Activated T-cell treated with anti-CD3 and anti-CD28 coated beads for 4 hours (primary cell): ENCODE measurements around the gene COA8.
A peak's percentile ranks its signal among the peaks of the same experiment; 100 is the strongest.
"Not testable (repeated sequence)": the region's sequence is repeated elsewhere in the genome, so short reads cannot be mapped to it uniquely, and the experiment has no call there.

Source experiments
- DNase-seq: peaks from one replicate; pipeline ENCODE4 v3.0.0-alpha.2; 2020

The COA8 gene

DNA sequence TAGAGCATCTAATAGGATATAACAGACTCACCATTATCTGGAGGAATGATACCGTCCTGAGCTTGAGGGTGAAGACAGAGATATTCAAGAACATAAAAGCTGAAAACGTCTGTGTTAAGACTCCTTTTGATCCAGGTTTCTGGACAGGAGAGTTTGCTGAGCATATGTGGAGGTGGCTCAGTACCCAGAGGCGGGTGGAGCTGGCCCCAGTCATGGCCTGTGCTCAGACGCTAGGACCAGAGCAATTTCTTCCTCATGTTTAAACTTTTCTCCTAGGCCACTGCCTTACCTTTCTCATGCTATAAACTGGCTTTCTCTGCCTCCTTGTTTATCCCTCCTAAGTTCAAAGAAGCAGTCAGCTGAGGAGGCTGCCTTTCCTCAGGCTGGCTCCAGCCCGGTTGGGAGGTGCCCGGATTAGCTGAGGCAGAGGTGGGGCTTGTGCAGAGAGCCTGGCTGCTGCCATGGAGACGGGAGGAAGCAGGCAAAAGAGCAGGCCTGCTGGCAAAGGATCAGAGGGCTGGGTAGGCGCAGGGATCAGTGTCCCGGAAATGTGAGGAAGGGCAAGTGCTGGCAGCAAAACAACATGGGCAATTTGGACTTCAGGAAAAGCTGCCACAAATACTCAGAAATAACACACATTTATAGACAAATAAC lies 13.7 kb downstream of the COA8 start:
- no peak for DNase-seq

DNA sequence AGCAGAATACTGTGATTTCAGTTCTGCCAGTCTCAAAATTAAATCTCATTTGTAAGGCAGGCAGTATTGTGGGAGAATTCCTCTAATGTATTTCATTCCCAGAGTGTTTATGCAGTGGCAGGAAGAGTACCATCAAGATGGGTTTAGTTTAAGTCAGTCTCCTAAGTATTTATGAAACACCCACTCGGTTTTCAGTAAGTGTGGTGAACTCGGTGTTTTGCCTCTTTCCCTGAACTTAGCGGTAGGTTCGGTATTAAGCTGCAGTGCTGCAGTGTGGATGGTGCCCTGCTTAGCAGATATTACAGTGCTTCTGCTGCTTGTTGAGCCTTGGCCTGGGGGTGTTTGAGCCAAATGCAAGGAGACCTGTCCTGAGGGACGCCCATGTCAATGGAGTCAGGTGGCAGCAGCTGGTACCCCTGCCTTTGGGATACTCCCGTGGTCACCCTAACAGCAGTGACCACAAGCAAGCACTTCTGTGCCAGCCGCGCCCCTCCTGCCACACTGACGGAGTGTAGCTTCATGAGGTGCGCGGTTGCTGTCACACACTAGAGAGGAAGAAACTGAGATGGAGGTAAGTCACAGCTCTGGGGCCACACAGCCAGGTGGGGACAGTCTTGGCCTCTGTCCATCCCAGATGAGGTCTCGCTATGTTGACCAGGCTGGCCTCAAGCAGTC lies 15.8 kb downstream of the COA8 start:
- no peak for DNase-seq

DNA sequence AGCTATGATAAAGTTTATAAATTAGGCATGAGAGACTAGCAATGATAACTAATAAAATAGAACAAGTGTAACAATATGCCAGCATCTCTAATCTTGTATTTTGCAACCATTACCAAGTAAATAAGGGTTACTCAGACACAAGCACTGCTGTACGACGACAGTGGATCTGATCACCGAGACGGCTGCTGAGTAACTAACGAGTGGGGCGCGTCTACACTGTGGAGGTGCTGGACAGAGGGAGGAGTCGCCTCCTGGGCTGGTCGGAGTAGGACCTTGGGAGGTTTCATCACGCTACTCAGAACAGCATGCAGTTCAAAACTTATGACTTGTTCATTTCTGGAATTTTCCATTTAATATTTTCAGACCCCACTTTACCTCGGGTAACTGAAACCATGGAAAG lies 18.4 kb downstream of the COA8 start:
- DNase-seq = no peak

DNA sequence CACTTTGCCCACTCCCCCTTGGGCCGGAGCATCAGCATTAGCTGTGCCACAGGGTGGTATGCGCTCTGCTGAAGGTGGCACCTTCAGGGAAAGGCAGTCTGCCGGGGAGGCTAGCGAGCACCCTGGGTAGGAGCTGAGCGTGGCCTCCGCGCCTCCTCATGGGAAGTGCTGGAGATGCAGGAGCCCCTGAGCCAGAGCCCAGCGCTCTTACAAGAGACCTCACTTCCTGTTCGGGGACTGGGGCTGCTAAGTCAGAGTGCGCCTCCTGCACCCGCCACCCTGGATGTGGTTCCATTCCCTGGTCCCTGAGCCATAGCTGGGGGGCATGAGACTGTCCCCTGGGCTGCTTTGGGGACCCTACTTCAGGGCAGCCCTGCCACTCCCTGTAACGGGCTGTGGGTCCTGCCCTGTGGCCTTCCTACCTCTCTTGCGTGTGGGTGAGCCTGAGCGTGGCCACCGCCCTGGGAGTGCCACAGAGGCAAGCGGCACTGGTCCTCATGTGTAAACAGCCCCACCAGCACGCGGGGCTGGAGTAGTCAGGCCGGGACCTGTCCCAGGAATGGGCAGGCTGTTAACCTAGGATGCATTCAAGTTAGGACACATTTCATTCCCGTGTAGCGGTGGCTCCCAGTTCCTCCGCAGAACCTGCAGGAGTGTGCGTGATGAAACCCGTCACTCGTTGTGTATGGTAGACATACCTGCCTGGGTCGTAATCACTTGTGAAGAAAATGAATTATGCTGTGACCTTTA lies 19.4 kb downstream of the COA8 start:
- DNase-seq = no peak

DNA sequence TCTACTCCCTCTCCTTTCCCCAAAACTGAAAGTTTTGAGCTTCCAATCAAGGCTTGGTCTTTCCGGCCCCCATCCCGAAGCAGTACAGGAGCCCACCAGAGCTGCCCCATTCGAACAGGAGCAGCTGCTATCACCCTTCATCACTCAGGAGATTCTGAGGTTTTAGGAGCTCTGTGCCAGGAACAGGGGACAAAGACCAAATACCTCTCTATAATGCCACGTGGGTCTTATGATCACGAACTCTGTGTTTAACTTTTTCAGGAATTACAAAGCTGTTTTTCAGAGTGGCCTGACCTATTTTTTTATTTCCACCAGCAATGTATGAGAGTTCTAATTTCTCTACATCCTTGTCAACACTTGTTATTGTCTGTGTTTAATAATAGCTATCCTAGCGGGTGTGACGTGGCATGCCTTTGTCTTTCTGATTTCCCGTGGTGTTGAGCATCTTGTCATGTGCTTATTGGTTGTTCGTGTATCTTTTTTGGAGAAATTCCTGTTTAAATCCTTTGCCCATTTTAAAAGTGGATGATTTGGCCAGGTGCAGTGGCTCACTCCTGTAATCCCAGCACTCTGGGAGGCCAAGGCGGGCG lies 21.7 kb downstream of the COA8 start:
- DNase-seq = no peak

DNA sequence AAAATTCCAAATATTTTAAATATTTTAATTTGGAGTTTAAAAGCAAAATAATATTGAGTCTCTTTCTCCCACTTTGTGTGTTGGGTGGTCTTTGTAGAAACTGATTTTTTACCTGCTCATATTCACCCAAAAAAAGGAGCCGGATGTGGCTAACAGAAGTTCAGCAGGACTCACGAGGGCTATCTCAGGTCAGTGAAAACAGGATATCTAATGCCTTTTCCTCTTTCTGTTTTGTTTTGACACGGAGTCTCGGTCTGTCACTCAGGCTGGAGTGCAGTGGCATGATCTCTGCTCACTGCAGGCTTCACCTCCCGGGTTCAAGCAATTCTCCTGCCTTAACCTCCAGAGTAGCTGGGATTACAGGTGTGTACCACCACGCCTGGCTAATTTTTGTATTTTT lies 30.8 kb downstream of the COA8 start:
- no peak for DNase-seq

DNA sequence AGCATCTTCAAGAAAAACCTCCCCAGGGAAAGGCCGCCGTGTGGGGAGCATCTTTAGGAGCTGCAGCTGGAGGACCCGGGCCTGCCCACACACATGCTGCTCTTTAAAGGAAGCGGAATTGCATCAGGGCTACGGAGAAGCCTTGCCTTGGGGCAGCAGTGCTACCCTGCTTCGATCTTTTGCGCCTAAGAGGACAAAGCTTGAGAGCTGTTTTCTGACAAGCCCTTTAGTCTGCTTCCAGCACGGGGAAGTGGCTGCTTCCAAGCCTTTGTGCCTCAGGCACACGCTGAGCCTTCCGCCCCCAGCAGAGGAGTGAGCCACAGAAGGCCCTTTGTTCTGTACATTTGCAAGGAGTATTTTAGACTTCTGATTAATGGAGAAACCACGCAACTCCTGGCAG lies 31.5 kb downstream of the COA8 start:
- DNase-seq = no peak

DNA sequence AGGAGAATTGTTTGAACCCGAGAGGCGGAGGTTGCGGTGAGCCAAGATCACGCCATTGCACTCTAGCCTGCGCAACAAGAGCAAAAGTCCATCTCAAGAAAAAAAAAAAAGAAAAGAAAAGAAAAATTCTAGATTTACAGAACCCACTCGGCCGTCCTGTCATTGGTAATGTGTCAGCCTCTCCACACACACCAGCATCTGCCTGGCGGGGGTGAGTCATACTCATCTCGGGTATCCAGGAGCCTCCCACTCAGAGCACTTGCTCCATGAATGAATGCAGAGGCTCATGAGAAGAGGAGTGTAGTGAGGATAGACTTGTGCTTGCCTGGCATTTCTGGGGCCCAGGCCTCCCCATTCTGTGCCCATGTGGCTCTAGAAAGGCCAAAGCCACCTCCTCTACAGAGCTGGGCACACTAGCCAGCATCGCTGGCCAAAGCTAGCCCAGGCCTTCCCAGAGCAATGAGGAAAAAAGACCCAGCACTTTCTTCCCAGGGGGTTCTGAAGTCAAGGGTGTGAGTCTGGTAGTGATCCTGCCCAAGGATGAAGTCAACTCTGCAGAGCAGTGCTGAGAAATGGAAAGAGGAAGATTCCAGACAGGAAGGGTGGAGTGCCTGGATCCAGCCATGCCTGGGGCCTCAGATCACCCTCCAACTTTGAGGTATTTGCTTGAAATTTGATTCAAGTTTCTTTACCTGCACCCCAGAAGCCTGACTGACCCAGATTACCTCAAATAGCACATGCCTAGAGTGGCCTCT lies 35.0 kb downstream of the COA8 start:
- DNase-seq = no peak

DNA sequence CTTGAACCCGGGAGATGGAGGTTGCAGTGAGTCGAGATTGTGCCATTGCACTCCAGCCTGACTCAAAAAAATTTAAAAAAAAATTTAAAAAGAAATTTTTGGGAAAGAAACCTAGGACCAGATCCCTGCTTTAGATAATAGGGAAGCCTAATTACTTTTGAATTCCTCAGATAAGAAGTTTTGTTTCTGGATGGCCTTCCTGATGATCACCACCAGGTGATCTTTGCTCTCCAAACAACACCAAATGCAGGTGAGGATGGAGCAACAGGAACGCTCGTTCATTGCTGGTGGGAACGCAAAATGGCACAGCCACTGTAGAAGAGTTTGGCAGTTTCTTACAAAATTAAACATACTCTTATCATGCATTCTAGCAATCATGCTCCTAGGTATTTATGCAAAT lies 37.7 kb downstream of the COA8 start:
- no peak for DNase-seq

DNA sequence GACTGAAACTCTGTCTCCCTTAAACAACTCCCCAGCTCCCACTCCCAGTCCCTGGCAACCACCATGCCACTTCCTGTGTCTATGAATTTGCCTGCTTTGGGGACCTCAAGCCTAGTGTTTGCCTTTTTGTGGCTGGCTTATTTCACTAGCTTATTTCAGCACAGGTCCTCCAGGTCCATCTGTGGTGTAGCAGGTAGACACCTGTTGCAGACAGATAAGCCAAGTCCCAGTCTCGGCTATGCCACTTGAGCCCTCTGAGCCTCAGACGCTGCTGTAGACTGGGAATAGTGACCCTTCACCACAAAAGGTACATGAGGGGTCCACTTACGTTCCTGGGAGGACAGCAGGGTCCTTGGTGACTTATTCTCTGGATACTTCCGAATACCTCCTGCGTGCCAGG lies 41.9 kb downstream of the COA8 start:
- no peak for DNase-seq

DNA sequence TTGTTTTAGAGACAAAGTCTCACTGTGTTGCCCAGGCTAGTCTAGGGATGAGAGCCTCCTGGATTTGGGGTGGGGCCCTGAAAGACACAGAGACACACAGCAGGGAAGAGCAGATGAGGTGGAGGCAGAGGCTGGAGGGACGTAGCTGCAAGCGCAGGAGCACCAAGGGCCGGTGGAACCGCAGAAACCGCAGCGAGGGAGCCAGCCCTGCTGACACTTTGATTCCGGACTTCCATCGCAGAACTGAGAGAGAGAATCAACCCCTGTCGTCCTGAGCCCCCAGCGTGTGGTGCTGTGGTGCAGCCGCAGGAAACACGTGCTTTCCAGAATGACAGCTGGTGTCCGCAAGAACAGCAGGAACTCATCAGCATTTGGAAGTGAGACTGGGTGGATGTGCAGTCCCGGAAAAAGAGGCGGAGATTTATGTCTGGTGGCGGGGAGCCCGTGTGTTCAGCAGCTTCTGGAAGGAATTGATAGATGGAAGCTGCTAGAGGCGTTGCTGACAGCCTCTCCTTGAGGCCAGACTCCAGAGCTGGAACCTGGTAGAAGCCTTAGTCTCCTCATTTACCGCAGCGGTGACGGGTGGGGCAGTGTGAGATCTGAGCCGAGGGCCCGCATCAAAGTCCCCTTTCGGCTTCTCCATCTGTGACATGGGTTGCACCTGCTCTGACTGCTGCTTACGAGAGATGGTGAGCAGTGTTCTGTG lies 44.4 kb downstream of the COA8 start:
- DNase-seq = peak; percentile 24

DNA sequence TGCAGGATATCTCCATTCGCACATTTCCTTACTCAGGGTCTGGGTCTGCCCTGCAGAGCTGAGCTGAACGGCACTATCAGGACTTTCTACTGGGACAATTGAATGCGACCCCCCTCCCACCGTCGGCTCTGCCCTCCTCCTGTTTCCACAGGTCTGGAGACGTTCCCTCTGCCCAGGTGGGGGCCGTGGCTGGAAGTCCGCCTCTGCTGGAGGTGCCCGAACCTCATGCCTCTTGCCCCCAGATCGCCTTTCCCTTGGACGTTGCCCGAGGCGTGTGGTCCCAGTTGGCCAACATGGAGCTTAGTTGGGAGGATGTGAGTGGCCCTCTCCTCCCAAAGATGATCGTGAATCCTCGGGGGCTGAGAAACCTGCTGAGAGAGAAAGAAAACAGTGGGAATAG lies 45.1 kb downstream of the COA8 start:
- no peak for DNase-seq

DNA sequence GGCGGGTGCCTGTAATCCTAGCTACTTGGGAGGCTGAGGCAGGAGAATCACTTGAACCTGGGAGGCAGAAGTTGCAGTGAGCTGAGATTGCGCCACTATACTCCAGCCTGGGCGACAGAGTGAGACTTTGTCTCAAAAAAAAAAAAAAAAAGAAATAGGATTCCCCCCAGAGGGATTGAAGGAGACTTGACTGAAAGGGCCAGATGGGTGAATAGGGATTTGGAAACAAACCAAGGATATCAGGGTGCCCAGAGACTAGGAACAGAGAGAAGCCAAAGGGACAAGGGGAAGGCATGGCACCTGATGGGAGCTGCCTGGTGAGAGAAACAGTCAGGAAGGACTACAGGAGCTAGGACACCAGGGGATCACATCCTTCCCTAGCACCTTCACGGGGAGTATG lies 46.3 kb downstream of the COA8 start:
- not testable (repeated sequence) for DNase-seq

DNA sequence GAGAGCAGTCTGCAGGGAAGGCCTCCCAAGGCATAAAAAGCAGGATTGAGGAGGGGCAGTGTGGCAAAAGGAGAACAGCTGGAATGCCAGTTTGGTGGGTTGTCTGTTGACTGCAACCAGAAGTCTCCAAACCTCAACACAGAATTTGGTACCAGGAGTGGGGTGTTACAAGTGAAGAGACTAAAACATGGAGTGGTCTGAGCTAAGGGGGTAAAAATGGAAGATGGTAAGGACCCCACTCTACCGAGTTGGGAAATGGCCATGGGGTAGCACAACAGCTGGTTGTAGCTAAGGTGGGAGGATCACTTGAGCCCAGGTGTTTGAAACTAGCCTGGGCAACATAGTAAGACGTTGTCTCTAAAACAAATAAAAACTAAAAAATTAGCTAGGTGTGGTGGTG lies 48.5 kb downstream of the COA8 start:
- DNase-seq = no peak

DNA sequence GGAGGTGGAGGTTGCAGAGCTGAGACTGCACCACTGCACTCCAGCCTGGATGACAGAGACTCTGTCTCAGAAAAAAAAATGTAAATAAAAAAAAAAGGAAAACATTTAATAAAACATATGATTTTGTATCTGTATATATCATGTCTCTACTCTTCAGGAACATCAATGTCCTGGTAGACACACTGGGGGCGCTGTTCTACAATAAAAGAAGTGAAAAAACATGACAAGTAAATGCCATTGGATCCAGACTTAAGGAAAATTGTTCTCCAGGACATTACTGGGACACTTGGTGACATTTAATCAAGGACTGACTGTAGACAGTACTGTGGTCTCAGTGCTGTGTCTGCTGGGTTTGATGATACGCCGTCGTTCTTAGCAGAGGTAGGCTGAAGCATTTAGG lies 50.8 kb downstream of the COA8 start:
- no peak for DNase-seq

DNA sequence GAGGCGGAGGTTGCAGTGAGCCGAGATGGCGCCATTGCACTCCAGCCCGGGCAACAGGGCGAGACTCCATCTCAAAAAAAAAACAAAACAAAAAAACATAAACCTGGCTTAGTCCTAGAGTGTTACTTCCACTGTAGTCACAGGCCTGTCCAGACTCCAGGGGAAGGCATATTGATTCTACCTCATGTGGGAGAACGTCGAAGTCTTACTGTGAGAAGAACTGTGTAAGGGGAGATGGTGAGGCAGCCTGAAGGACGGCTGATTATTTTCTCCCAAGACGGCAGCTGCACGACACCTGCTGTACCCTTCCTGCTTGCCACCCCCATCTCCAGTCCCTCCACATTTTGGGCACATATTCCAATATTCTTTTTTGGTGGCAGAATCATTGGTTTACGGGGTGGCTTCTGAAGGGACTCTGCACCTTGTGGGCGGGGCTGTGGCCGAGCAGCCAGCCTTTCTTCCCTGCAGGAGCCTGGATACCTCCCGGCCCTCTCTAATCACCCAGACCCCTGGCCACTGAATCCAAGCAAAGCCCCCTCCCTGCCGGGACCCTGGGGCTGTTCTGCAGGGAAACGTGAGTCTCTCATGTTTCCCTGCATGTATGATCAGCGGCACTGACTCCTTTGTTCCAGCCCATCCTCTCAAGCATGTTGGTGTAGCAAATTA lies 54.0 kb downstream of the COA8 start:
- DNase-seq = no peak

DNA sequence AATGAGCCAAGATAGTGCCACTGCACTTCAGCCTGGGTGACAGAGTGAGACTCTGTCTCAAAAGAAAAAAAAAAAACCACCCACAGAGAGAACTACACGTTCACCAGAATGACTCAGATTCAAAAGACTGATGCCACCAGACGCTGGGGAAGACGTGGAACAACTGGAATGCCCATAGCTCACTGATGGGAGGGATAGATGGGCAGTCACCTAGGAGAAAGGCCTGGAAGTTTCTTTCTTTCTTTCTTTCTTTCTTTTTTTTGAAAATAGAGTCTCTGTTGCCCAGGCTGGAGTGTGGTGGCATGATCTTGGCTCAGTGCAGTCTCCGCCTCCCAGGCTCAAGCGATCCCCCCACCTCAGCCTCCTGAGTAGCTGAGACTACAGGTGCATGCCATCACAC lies 56.3 kb downstream of the COA8 start:
- no peak for DNase-seq

DNA sequence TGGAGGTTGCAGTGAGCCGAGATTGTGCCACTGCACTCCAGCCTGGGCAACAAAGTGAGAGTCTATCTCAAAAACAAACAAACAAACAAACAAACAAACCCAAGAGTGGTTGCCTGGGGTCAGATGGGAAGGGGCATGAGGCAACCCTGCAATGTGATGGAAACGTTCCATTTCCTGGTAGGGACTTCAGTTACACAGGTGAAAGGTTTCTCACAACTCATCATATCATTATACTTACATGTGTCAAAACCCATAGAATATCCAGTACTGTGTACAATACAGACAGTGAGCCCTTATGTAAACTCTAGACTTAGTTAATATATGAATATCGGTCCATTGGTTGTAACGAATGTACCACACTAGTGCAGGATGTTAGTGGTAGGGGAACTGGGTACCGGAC lies 59.1 kb downstream of the COA8 start:
- DNase-seq = no peak

DNA sequence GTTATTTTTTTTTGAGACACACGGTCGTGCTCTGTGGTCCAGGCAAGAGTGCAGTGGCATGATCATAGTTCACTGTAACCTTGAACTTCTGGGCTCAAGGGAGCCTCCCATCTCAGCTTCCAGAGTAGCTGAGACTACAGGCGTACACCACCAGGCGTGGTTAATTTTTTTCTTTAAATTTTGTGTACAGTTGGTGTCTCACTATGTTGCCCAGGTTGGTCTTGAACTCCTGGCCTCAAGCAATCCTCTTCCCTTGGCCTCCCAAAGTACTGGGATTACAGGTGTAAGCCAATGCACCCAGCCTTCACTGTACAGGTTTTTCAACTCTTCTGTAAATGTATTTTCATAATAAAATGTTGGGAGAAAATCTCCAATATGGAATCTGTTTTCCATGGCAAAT lies 60.5 kb downstream of the COA8 start:
- DNase-seq = no peak

DNA sequence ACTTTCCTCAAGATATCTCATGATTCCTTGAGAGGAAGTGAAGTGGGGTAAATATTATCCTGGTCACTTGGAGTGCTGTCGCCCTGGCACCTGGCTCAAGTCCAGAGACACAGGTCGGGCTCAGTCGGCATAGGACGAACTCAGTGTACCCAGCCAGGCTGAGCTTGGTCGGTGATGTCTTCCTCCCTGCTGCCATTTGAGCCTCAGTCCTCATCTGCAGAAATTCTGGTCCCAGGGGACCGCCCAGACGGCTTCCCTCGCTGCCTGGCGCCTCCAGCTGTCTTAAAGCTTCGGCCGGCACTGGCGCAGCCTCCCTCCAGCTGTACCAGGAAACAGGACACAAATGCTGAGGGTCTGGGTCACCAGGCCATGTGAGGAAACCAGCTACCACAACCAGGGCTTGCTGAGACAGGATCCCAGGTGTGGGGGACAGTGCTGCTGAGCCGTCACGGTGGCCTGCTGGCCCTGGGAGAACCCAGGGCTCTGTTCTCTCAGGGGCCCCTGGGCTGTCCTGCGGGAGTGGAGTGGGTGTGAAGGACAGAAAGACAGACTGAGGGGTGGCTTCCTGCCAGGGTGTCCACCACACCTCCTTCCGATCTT lies 61.2 kb downstream of the COA8 start:
- no peak for DNase-seq

DNA sequence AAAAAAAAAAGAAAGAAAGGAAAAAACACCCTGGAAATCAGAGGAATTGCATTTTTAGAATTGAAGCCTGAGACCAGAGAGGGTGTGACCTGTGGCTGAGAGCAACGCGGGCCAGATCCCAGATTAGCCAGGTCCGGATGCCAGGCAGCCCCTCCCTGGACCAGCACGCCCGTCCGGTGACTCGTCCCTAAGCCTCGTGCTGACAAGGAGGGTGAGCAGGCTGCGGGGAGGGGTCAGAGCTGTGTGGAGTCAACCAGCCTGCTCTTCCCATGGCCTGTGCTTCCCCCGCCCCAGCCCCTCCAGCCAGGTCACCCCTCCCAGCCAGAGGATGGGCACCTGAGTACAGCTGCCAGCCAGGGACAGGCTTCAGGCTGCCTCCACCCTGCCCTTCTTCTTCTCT lies 62.1 kb downstream of the COA8 start:
- DNase-seq = no peak
